ENCODE data around the gene THOC1. TPM values are rescaled to one million over a fixed set of nuclear protein-coding genes. Genes with fewer than 3 reads are reported as not detected.

Gene THOC1
- total RNA-seq, 4 donors from 2014 or later, result 17.1 to 84.4 (median 28.9) TPM

DNA sequence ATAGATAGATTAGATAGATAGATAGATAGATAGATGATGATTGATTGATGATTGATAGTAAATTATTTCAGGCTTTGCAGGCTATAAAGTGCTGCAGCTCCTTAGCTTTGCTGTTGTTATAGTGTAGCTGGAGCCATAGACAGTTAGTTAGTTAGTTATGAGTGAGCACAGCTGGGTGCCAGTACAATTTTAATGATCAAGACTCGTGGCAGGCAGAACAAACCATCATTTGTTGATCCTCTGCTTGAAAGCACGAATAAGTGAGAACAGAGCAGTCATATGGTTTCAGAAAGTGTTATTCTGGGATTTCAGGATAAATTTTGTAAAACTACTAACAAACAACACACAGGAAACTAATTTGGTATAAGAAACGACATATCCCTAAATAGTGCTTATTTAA is 53.9 kb downstream of the THOC1 start:
- Histone ChIP-seq H3K9me3 (no peaks in the 10 kb centered on the region), H3K4me3 (no peak overlapping the region), H3K4me1 (no peaks in the 10 kb centered on the region), H3K36me3 (peaks cover 11 to 94% of the 10 kb centered on the region in 2 donors), H3K27me3 (no peaks in the 10 kb centered on the region), H3K27ac (no peak overlapping the region)
- ATAC-seq, result no peak
- WGBS, 2 donors (ENCODE audit: low coverage in 1 of 2), result 63 to 66% methylated on average over 3 of the region's 3 CpGs
- TF ChIP-seq, protein P1, sequence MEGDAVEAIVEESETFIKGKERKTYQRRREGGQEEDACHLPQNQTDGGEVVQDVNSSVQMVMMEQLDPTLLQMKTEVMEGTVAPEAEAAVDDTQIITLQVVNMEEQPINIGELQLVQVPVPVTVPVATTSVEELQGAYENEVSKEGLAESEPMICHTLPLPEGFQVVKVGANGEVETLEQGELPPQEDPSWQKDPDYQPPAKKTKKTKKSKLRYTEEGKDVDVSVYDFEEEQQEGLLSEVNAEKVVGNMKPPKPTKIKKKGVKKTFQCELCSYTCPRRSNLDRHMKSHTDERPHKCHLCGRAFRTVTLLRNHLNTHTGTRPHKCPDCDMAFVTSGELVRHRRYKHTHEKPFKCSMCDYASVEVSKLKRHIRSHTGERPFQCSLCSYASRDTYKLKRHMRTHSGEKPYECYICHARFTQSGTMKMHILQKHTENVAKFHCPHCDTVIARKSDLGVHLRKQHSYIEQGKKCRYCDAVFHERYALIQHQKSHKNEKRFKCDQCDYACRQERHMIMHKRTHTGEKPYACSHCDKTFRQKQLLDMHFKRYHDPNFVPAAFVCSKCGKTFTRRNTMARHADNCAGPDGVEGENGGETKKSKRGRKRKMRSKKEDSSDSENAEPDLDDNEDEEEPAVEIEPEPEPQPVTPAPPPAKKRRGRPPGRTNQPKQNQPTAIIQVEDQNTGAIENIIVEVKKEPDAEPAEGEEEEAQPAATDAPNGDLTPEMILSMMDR (IDR thresholded peaks at IDR 0.05), result no peak
- TF ChIP-seq POLR2AphosphoS5 (IDR thresholded peaks at IDR 0.05) (no peak), POLR2A (IDR thresholded peaks at IDR 0.05) (no peak), EP300 (IDR thresholded peaks at IDR 0.05) (no peak)

DNA sequence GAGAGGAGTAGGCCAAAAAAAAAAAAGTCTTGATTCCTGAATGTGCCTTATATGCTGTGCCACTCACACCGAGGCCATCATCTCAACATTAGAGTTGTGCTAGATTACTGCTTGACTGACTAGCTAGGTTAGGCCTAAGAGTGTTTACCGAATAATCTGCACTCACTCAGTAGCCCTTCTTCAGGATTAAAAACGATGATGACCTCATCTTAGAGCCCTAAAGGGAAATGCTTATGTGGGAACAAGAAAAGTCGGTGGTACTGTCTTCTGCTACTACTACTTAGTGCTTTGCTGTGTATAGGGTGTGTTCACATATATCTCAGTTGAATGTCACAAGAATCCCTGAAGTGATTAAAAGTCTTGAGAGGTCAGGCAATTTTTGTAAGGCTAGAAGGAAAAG is 54.3 kb downstream of the THOC1 start:
- 79 to 82% methylated on average over 2 to 4 of the region's 4 CpGs for WGBS, 2 donors (ENCODE audit: low coverage in 1 of 2)
- no peak overlapping the region for H3K4me3 ChIP-seq
- no peaks in the 10 kb centered on the region for H3K9me3 ChIP-seq

GRCh38 chr18:212780-213179 is 55.1 kb downstream of the THOC1 start:
- TF ChIP-seq POLR2A (IDR thresholded peaks at IDR 0.05) (no peak), POLR2AphosphoS5 (IDR thresholded peaks at IDR 0.05) (no peak), EP300 (IDR thresholded peaks at IDR 0.05) (no peak)
- TF ChIP-seq, protein P1 (IDR thresholded peaks at IDR 0.05), result no peak
- ATAC-seq, result no peak
- Histone ChIP-seq H3K27me3 (no peaks in the 10 kb centered on the region), H3K9me3 (no peaks in the 10 kb centered on the region), H3K36me3 (peaks cover 11 to 84% of the 10 kb centered on the region in 2 donors), H3K4me1 (no peaks in the 10 kb centered on the region), H3K4me3 (no peak overlapping the region), H3K27ac (no peak overlapping the region)
- WGBS, 2 donors (ENCODE audit: low coverage in 1 of 2), result 55 to 75% methylated on average over 1 of the region's 1 CpG

More for the DNA sequence above, 54.3 kb downstream of the THOC1 start:
- Histone ChIP-seq H3K4me1 (no peaks in the 10 kb centered on the region), H3K36me3 (peaks cover 11 to 91% of the 10 kb centered on the region in 2 donors), H3K27ac (no peak overlapping the region), H3K27me3 (no peaks in the 10 kb centered on the region)
- no peak for TF ChIP-seq POLR2AphosphoS5 (IDR thresholded peaks at IDR 0.05)
- TF ChIP-seq EP300 (IDR thresholded peaks at IDR 0.05), result no peak
- TF ChIP-seq, protein P1 (IDR thresholded peaks at IDR 0.05), result no peak
- TF ChIP-seq POLR2A (IDR thresholded peaks at IDR 0.05), result no peak
- no peak for ATAC-seq

DNA sequence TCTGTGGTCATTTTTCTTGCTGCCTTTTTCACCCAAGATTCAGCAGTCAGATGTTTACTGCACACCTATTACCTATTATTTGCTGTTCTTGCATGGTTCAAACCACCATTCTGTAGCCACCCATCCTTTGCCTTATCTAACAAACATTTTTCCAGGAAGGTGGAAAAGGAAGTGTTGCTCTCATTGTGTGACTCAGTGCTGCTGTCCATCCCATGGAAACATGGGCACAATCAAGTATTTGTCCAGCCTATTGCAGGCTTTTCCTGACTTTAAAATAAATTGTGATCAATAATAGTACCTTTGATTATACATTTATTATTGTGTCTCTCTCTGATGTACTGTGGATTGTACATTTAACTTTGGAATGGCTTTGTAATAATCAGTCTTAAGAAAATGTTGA is 56.3 kb downstream of the THOC1 start:
- no peak overlapping the region for H3K27ac ChIP-seq
- no peak for ATAC-seq
- H3K27me3 ChIP-seq, result no peaks in the 10 kb centered on the region
- H3K4me1 ChIP-seq, result no peaks in the 10 kb centered on the region
- peaks cover 8 to 79% of the 10 kb centered on the region in 2 donors for H3K36me3 ChIP-seq
- TF ChIP-seq POLR2A (IDR thresholded peaks at IDR 0.05) (no peak), POLR2AphosphoS5 (IDR thresholded peaks at IDR 0.05) (no peak), EP300 (IDR thresholded peaks at IDR 0.05) (no peak)
- TF ChIP-seq, protein P1 (IDR thresholded peaks at IDR 0.05), result no peak
- H3K9me3 ChIP-seq, result no peaks in the 10 kb centered on the region
- no peak overlapping the region for H3K4me3 ChIP-seq

DNA sequence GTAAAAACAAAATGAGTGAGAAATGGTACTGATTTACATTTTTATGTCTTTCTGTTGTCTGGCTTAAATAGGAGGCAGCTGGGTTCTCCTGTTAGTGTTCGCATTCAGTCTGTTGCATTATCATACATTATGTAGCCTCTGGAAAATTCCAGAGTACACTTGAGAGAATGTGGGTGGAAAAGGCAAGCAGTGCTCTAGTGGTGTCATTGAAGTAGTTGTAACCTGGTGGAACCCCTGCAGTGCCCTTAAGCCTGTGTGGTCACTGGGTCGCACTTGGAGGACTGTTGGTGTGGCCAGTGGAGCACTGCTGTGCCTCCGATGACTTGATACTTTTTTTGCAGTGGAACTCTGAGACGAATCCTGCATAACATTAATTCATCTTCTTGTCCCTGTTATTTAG is 57.1 kb downstream of the THOC1 start:
- peaks cover 8 to 79% of the 10 kb centered on the region in 2 donors for H3K36me3 ChIP-seq
- no peaks in the 10 kb centered on the region for H3K4me1 ChIP-seq
- no peaks in the 10 kb centered on the region for H3K27me3 ChIP-seq
- 90% methylated on average over 2 of the region's 4 CpGs for WGBS, 2 donors (ENCODE audit: low coverage in 1 of 2)
- TF ChIP-seq POLR2AphosphoS5 (IDR thresholded peaks at IDR 0.05), result no peak
- no peak overlapping the region for H3K27ac ChIP-seq
- no peaks in the 10 kb centered on the region for H3K9me3 ChIP-seq
- no peak for ATAC-seq
- no peak overlapping the region for H3K4me3 ChIP-seq
